Adrenal gland (tissue), 5 donors: ENCODE results near the gene CDH4.

Experiments used
- CTCF ChIP-seq, 6 experiments: fragments of 450-650 bp in 4 of 6; fragments of 200-600 bp in 2 of 6; sonication (generic) in 1 of 6; IDR thresholded peaks; 1 replicate in 5 of 6; 2 replicates in 1 of 6; pipeline versions ENCODE4 v1.5.1 to v1.8.0; 2016 to 2021; ENCODE audit warnings: antibody characterized with exemption in 6 of 6, mild to moderate bottlenecking in 2 of 6, moderate library complexity in 1 of 6
- POLR2A ChIP-seq, 2 donors: fragments of 450-650 bp; IDR thresholded peaks; one replicate each; pipeline ENCODE4 v1.6.1; 2017; ENCODE audit warnings: antibody characterized with exemption in 2 of 2, mild to moderate bottlenecking in 2 of 2, moderate library complexity in 1 of 2
- donor health status: DM: no; HTN: no; CAD: no.

- no peak for TF ChIP-seq CTCF (IDR thresholded peaks at IDR 0.05)
- TF ChIP-seq POLR2A (IDR thresholded peaks at IDR 0.05): no peak
These were observed 38.7 kb downstream of the CDH4 start for GRCh38 chr20:61290721-61291120.
